HL-60 (cell line): ENCODE results near the gene IHH.

Experiments
- DNase-seq, 2 experiments: peaks; one replicate each; pipeline ENCODE4 v3.0.0-alpha.2; 2010 to 2020; ENCODE audit warnings: low read depth in 1 of 2, low spot score in 1 of 2
- H3K27ac ChIP-seq: fragments of 250-450 bp; sonication (Bioruptor Pico); replicated peaks from 2 replicates; pipeline ENCODE4 v1.5.1; 2020; ENCODE audit warnings: mild to moderate bottlenecking, moderate library complexity
- H3K27me3 ChIP-seq: fragments of 250-450 bp; sonication (Bioruptor Pico); 2 replicates; pipeline ENCODE4 v1.5.1; 2021; ENCODE audit warnings: mild to moderate bottlenecking, moderate library complexity; ENCODE audit not compliant: insufficient read depth, poor library complexity, severe bottlenecking
- H3K4me3 ChIP-seq: replicated peaks from 2 replicates; pipeline ENCODE4 v1.5.1; 2011; ENCODE audit warnings: mild to moderate bottlenecking, control low read depth, low read length; ENCODE audit not compliant: insufficient read depth
- GABPA ChIP-seq: IDR thresholded peaks from 2 replicates; pipeline ENCODE4 v1.6.1; 2012; ENCODE audit warnings: low read depth
- POLR2AphosphoS5 ChIP-seq: IDR thresholded peaks from 2 replicates; pipeline ENCODE4 v1.6.1; 2012; ENCODE audit warnings: low read depth
- SPI1 ChIP-seq: IDR thresholded peaks from 2 replicates; pipeline ENCODE4 v1.6.1; 2012; ENCODE audit warnings: low read depth, mild to moderate bottlenecking, borderline replicate concordance
- TF ChIP-seq, protein P1 (sequence below): IDR thresholded peaks from one replicate; pipeline ENCODE4 v1.5.1; 2011; ENCODE audit warnings: low read length, control low read depth, inconsistent platforms; ENCODE audit not compliant: insufficient read depth
- TF ChIP-seq, protein P2 (sequence below): IDR thresholded peaks from 2 replicates; pipeline ENCODE4 v1.6.1; 2012; ENCODE audit warnings: low read depth; ENCODE audit not compliant: insufficient replicate concordance

IHH gene

DNA sequence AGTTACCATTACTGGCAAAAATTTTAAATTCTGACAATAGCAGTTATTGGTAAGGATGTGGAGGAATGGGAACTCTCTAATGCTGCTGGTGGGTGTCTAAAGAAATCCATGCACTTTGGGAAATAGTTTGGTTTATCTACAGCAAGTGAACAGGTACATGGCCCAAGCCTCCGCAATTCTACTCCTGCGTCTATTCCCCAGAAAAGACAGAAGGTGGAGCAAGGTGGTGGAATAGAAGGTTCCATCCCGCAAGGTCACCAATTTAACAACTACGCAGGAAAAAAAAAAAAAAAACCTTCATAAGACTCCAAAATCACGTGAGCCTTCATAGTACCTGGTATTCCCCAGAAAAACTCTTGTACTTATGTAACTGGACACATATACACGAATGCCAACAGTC lies 25.9 kb downstream of the IHH start:
- no peak for DNase-seq
- peaks cover 42% of the 10 kb centered on the region for H3K27me3 ChIP-seq
- H3K4me3 ChIP-seq, result no peak overlapping the region
- H3K27ac ChIP-seq, result no peak overlapping the region
- TF ChIP-seq GABPA (no peak), SPI1 (no peak), POLR2AphosphoS5 (no peak)
- TF ChIP-seq, protein P1, sequence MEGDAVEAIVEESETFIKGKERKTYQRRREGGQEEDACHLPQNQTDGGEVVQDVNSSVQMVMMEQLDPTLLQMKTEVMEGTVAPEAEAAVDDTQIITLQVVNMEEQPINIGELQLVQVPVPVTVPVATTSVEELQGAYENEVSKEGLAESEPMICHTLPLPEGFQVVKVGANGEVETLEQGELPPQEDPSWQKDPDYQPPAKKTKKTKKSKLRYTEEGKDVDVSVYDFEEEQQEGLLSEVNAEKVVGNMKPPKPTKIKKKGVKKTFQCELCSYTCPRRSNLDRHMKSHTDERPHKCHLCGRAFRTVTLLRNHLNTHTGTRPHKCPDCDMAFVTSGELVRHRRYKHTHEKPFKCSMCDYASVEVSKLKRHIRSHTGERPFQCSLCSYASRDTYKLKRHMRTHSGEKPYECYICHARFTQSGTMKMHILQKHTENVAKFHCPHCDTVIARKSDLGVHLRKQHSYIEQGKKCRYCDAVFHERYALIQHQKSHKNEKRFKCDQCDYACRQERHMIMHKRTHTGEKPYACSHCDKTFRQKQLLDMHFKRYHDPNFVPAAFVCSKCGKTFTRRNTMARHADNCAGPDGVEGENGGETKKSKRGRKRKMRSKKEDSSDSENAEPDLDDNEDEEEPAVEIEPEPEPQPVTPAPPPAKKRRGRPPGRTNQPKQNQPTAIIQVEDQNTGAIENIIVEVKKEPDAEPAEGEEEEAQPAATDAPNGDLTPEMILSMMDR, result no peak
- TF ChIP-seq, protein P2, sequence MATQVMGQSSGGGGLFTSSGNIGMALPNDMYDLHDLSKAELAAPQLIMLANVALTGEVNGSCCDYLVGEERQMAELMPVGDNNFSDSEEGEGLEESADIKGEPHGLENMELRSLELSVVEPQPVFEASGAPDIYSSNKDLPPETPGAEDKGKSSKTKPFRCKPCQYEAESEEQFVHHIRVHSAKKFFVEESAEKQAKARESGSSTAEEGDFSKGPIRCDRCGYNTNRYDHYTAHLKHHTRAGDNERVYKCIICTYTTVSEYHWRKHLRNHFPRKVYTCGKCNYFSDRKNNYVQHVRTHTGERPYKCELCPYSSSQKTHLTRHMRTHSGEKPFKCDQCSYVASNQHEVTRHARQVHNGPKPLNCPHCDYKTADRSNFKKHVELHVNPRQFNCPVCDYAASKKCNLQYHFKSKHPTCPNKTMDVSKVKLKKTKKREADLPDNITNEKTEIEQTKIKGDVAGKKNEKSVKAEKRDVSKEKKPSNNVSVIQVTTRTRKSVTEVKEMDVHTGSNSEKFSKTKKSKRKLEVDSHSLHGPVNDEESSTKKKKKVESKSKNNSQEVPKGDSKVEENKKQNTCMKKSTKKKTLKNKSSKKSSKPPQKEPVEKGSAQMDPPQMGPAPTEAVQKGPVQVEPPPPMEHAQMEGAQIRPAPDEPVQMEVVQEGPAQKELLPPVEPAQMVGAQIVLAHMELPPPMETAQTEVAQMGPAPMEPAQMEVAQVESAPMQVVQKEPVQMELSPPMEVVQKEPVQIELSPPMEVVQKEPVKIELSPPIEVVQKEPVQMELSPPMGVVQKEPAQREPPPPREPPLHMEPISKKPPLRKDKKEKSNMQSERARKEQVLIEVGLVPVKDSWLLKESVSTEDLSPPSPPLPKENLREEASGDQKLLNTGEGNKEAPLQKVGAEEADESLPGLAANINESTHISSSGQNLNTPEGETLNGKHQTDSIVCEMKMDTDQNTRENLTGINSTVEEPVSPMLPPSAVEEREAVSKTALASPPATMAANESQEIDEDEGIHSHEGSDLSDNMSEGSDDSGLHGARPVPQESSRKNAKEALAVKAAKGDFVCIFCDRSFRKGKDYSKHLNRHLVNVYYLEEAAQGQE, result no peak

DNA sequence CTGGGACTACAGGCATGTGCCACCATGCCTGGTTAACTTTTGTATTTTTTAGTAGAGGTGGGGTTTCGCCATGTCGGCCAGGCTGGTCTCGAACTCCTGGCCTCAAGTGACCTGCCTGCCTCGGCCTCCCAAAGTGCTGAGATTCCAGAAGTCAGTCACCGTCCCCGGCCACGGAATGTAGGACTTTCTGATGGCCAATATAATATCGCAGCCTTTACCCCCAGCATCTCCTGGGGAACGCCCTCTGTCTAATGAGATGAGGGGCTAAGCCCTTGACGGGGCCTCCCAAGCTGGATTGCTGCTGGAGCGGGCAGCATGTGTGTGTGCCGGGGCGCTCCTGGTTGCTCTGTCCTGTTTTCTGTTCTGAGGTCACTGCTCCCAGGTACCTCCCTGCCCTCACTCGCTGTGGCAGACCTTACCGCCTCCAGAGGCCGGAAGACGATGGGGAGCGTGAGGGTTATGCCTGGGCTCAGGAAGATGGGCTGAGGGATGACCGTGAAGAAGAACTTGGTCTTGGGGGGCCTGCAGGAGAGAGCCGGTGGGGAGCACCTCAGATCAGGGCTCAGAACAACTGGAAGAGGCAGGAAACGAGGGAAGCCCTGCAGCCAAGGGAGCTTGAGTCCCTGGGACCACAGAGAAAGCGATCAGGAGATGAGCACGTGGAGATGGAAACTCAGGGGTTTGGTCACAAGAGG lies 28.5 kb downstream of the IHH start:
- peaks cover 30% of the 10 kb centered on the region for H3K27me3 ChIP-seq
- DNase-seq, result no peak
- TF ChIP-seq, protein P1, result no peak
- TF ChIP-seq, protein P2, result no peak
- TF ChIP-seq GABPA, result no peak
- no peak for TF ChIP-seq SPI1
- TF ChIP-seq POLR2AphosphoS5, result no peak
- no peak overlapping the region for H3K4me3 ChIP-seq
- H3K27ac ChIP-seq, result no peak overlapping the region

DNA sequence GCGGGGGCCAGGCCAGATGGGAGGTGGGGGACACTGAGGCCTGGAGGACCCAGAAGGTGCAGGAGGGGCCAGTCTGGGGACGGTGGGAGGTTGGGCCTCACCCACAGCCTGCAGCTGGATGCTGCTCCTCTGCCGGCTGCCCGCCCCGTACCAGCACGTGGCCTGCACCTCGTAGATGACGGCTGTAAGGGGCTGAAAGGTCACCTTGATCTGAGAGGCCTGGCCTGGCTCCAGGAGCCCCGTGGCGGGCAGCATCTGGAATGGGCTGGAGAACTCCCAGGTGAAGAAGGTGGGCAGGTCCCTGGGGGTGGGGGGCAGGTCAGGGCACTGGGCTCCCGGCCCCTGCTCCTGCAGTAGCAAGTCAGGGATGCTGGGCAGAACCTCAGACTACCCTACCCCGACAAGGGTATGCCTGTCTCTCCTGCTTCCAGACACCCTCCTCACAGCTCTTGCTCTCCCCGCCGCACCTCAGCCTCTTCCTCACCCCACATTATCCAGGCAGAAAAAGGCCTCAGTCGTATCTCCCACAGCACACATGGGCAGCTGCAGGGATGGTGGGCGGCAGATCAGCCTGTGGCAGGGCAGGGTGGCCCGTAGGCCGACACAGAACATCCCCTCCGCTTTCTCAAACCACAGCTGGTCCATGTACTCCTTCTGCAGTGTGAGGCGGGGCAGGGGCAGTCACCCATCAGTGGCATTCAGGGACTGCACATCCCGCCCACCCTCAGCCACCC lies 29.5 kb downstream of the IHH start:
- Histone ChIP-seq H3K4me3 (no peak overlapping the region), H3K27me3 (peaks cover 27% of the 10 kb centered on the region), H3K27ac (no peak overlapping the region)
- no peak for DNase-seq
- TF ChIP-seq POLR2AphosphoS5, result no peak
- TF ChIP-seq, protein P1, result no peak
- no peak for TF ChIP-seq SPI1
